Fibroblast of villous mesenchyme (primary cell): Measurements from ENCODE around the gene RFC4. TPM values are rescaled to one million over a fixed set of nuclear protein-coding genes. Genes with fewer than 3 reads are reported as not detected.

Experiments used
- DNase-seq: peaks from one replicate; pipeline ENCODE4 v3.0.0-alpha.2; 2010; ENCODE audit warnings: low read depth
- H3K4me3 ChIP-seq: 2 replicates; pipeline ENCODE4 v1.5.1; 2011; ENCODE audit warnings: low read depth, mild to moderate bottlenecking, low read length
- total RNA-seq: library from RNA; depleted of rRNA; stranded (reverse); fragments of >200 nt; gene quantifications from 2 replicates; pipeline ENCODE4 v1.2.3, GENCODE V29; 2012
- TF ChIP-seq, protein P1 (sequence below): IDR thresholded peaks from 2 replicates; pipeline ENCODE4 v1.5.1; 2012; ENCODE audit warnings: low read depth, mild to moderate bottlenecking, low read length; ENCODE audit not compliant: insufficient read depth

The RFC4 gene
- total RNA-seq, 1 donor: 25.5 TPM

DNA sequence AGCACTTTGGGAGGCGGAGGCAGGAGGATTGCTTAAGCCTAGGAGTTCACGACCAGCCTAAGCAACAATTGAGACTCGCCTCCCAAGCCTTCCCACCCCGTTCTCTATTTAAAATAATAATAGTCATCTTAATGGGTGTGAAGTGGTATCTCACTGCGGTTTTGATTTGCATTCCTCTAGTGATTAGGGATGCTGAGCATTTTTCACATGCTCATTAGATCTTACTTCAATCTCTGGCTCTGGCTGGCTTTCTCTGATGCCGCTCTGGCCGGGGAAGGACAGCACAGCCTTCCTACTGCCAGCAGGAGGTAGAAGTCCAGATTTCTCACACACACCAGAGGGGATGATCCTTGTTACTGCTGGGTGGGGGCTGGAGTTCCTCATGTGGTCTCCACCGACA is 30.3 kb downstream of the RFC4 start:
- TF ChIP-seq, protein P1, sequence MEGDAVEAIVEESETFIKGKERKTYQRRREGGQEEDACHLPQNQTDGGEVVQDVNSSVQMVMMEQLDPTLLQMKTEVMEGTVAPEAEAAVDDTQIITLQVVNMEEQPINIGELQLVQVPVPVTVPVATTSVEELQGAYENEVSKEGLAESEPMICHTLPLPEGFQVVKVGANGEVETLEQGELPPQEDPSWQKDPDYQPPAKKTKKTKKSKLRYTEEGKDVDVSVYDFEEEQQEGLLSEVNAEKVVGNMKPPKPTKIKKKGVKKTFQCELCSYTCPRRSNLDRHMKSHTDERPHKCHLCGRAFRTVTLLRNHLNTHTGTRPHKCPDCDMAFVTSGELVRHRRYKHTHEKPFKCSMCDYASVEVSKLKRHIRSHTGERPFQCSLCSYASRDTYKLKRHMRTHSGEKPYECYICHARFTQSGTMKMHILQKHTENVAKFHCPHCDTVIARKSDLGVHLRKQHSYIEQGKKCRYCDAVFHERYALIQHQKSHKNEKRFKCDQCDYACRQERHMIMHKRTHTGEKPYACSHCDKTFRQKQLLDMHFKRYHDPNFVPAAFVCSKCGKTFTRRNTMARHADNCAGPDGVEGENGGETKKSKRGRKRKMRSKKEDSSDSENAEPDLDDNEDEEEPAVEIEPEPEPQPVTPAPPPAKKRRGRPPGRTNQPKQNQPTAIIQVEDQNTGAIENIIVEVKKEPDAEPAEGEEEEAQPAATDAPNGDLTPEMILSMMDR: peak; percentile 11
- no peak for DNase-seq
- no peak overlapping the region for H3K4me3 ChIP-seq

DNA sequence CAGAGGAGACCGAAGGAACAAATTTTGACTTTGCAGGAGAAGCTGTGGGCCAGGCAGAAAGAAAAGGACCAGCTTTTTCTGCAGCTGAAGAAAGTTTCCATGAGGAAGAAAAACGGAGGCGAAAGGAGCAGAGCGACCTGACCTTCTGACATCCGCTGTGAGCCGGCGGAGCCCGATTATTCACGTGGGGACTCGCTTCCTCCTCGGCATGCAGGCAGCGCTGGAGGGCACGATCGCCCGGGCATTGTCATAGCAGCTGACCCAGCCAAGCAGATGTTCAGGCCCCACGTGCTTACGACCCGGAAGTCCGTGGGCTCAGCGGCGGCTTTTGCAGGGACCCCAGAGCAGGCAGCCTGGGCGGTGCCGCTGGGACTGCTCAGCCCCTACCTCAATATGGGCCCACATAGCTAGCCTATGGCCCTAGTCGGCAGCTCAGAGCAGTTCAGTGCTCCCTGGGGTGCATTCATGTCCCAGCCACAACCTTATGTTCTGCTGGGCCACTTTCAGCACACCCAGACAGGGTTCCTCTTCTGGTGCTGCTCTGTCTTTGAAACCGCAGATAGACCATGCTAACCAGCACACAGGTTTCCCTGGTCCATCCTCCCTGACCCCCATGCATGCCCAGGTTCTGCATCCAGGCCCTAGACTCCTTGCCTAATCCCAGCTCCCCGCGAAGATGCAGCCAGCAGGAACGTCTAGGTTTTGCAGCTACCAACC is 33.4 kb downstream of the RFC4 start:
- H3K4me3 ChIP-seq: peak overlapping the region; percentile 42
- peak; percentile 37 for DNase-seq
- TF ChIP-seq, protein P1: no peak

DNA sequence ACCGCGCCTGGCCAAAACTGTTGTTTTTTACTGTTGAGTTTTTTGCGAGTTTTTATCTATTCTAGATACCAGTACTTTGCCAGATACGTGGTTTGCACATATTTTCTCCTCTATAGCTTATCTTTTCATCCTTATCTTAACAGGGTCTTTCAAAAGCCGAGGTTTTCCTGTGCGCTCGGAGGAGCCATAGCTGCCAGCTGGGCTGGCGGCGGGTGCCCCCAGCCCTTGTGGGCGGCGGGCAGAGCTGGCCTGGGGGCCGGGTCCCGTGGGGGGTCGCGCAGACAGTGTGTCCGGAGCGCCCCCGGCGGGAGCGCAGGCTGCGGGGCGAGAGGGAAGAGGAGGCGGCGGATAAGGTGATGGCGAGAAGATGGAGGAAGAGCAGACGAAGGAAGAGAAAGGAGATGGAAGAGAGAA is 34.0 kb downstream of the RFC4 start:
- peak; percentile 65 for DNase-seq
- TF ChIP-seq, protein P1: no peak
- peak overlapping the region; percentile 42 for H3K4me3 ChIP-seq

DNA sequence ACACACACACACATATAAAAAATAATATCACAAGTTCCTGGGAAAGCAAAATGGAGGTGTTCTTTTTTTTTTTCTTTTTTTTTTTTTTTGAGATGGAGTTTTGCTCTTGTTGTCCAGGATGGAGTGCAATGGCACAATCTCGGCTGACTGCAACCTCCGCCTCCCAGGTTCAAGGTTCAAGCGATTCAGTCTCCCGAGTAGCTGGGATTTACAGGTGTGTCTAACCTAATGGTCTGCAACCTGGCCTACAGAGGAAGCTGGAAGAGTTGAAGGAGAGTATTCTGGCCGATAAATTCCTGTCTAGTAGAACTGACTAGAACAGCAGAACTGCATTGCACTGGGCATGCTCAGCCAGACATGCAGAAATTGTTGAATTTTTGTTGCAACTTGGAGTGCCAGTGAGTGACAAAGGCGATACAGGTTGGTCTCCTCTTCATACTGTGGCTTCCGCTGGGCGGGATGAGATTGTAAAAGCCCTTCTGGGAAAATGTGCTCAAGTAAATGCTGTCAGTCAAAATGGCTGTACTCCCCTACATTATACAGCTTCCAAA is 45.3 kb downstream of the RFC4 start:
- no peak for DNase-seq
- TF ChIP-seq, protein P1: no peak
- no peak overlapping the region for H3K4me3 ChIP-seq

DNA sequence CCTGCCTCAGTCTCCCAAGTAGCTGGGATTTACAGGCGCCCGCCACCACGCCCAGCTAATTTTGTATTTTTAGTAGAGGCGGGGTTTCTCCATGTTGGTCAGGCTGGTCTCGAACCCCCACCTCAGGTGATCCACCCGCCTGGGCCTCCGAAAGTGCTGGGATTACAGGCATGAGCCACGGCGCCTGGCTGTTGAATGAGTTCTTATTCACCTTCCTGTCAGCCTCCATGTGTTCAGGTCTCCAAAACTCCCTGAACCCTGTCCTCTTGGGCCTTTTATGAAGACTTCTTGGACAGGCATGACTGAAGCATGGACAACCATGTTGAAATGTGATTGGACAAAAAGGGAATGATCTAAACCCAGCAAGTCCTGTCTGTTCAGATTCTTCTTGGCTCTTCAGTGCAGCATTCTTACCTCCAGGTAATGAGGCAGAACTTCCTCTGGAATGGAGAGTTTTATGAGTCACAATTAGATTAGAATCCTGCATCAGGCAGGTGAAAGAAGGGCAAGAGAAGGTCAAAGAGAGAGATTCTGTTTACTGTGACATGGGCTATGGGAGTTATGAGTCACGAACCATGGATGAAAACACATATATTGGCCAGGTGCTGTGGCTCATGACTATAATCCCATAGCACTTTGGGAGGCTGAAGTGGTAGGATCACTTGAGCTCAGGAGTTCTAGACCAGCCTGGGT is 46.0 kb downstream of the RFC4 start:
- no peak overlapping the region for H3K4me3 ChIP-seq
- DNase-seq: no peak
- TF ChIP-seq, protein P1: no peak

DNA sequence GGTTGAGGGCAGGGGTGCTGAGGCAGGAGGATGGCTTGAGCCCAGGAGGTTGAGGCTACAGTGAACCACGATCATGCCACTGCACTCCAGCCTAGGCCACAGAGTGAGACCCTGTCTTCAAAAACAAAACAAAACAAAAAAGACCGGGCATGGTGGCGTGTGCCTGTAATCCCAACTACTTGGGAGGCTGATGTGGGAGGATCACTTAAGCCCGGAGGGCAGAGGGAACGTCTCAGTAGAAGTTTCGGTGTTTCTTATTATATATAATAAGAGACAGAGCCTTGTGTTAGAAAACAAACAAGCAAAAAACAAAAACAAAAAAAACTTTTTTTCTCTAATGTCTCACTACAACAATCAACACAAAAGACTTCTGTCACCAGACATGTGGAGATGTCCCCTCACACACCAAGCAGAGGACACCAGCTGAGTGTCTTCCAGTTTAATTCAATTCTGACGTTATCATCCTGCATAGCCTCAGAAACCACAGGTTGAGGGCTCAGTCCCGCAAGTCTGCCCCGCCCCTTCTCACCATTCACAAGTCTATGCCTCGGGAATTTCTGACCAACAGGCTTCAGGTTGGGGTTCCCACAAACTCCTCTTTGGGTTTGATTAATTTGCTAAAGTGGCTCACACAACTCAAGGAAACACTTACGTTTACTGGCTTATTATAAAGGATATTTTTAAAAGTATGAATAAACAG is 46.9 kb downstream of the RFC4 start:
- DNase-seq: no peak
- TF ChIP-seq, protein P1: no peak
- no peak overlapping the region for H3K4me3 ChIP-seq
